Breast epithelium (tissue), 3 donors: ENCODE measurements around the gene SYDE2.

Source experiments
- POLR2A ChIP-seq: fragments of 450-650 bp; IDR thresholded peaks from one replicate; pipeline ENCODE4 v1.6.1; 2016; ENCODE audit warnings: antibody characterized with exemption, mild to moderate bottlenecking, moderate library complexity
- TF ChIP-seq, protein P1 (sequence below), 3 donors: fragments of 450-650 bp; IDR thresholded peaks; one replicate each; pipeline ENCODE4 v1.5.1; 2016 to 2017; ENCODE audit warnings: antibody characterized with exemption in 3 of 3, mild to moderate bottlenecking in 3 of 3, moderate library complexity in 3 of 3

DNA sequence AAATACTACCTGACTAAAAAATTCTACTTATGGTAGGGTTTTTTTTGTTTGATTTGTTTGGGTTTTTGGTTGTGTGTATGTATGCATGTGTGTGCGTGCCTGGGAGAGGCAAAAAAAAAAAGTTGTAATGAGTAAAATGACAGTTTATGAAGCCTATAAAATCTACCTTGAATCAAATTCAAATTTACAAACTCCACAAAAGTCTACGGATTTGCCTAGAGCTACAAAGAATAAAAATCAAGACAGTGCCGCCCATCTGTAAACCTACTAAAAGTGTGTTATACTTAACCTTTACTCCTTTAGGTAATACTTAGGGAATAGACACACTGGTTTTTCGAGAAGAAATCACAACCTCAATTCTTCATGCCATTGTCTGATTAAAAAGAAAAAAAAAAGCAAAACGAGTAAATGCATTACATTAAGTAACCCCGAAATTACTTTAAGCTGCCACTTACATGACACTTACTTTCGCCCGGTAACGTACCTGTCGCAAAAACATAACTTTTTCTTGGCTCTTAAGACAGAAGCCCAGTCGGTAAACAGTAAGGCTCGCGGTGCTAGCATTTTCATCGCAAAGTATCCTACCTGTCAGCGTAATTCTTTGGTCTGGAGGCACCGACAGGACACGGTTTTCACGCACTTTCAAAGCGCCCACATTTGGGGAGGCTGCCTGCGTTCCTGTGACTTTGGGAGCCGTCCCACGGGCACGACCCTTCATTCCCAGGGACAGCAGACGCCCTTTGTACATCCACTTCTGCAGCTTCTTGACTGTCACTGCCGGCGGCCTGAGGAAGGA lies 951 bp downstream of the SYDE2 start:
- TF ChIP-seq, protein P1, sequence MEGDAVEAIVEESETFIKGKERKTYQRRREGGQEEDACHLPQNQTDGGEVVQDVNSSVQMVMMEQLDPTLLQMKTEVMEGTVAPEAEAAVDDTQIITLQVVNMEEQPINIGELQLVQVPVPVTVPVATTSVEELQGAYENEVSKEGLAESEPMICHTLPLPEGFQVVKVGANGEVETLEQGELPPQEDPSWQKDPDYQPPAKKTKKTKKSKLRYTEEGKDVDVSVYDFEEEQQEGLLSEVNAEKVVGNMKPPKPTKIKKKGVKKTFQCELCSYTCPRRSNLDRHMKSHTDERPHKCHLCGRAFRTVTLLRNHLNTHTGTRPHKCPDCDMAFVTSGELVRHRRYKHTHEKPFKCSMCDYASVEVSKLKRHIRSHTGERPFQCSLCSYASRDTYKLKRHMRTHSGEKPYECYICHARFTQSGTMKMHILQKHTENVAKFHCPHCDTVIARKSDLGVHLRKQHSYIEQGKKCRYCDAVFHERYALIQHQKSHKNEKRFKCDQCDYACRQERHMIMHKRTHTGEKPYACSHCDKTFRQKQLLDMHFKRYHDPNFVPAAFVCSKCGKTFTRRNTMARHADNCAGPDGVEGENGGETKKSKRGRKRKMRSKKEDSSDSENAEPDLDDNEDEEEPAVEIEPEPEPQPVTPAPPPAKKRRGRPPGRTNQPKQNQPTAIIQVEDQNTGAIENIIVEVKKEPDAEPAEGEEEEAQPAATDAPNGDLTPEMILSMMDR (IDR thresholded peaks at IDR 0.05), result no peak
- no peak for TF ChIP-seq POLR2A
